Stomach (tissue), 9 donors: ENCODE measurements around the gene KIAA1586. TPM values are rescaled to one million over a fixed set of nuclear protein-coding genes. Genes with fewer than 3 reads are reported as not detected.

Experiments used
- DNase-seq, 2 donors: peaks; one replicate each; pipeline versions ENCODE4 v3.0.0 to v3.0.0-alpha.2; 2013 to 2019
- H3K27ac ChIP-seq, 5 donors: fragments of 200-600 bp in 4 of 5; sonication (generic) in 4 of 5; one replicate each; pipeline ENCODE4 v1.5.1; 2013 to 2019; ENCODE audit warnings: mild to moderate bottlenecking in 1 of 5, moderate library complexity in 1 of 5
- H3K27me3 ChIP-seq, 3 donors: fragments of 200-600 bp; sonication (generic); one replicate each; pipeline ENCODE4 v1.5.1; 2017 to 2019; ENCODE audit warnings: mixed run types in 1 of 3
- H3K36me3 ChIP-seq, 4 donors: fragments of 200-600 bp; sonication (generic); 1 replicate in 3 of 4; 2 replicates in 1 of 4; pipeline ENCODE4 v1.5.1; 2016 to 2019
- H3K4me1 ChIP-seq, 4 donors: fragments of 200-600 bp; sonication (generic); one replicate each; pipeline ENCODE4 v1.5.1; 2016 to 2019
- H3K4me3 ChIP-seq, 4 donors: fragments of 200-600 bp; sonication (generic) in 3 of 4; one replicate each; pipeline ENCODE4 v1.5.1; 2016 to 2019; ENCODE audit warnings: mild to moderate bottlenecking in 1 of 4
- H3K9me3 ChIP-seq, 4 donors: fragments of 200-600 bp; sonication (generic); one replicate each; pipeline ENCODE4 v1.5.1; 2016 to 2019
- EP300 ChIP-seq: sonication (generic); formaldehyde crosslinking; IDR thresholded peaks from one replicate; pipeline ENCODE4 v1.6.1; 2017; ENCODE audit warnings: antibody characterized with exemption
- POLR2A ChIP-seq, 4 donors: fragments of 450-650 bp; IDR thresholded peaks; one replicate each; pipeline ENCODE4 v1.6.1; 2016; ENCODE audit warnings: antibody characterized with exemption in 4 of 4, control low read depth in 2 of 4, mild to moderate bottlenecking in 1 of 4, moderate library complexity in 1 of 4
- POLR2AphosphoS5 ChIP-seq, 3 donors: sonication (generic); formaldehyde crosslinking; IDR thresholded peaks; one replicate each; pipeline ENCODE4 v1.6.1; 2016; ENCODE audit warnings: antibody characterized with exemption in 3 of 3
- WGBS, 5 donors: extraction: QIAGEN DNeasy Blood & Tissue Kit in 3 of 5; methylation state at CpG; one replicate each; pipeline versions ENCODE4 v1.1.5 to v1.1.7; 2013 to 2018; 5-methylcytosine and 5-hydroxymethylcytosine counted together
- intact Hi-C: fragments of 100-400 bp; cut with DNase I; formaldehyde crosslinking; loops from one replicate; pipeline ENCODE4 v1.15.1; 2023; ENCODE audit warnings: low total_unique reads
- polyA plus RNA-seq, 3 donors: library from polyadenylated mRNA; stranded (reverse); fragments of 200-250 nt; gene quantifications; one replicate each; pipeline ENCODE4 v1.2.3, GENCODE V29; 2013
- total RNA-seq, 5 donors: library from RNA; depleted of rRNA; stranded (reverse); fragments of >200 nt; gene quantifications; one replicate each; pipeline versions ENCODE4 v1.1.0 to v1.2.3, GENCODE V29; 2014 to 2016
- TF ChIP-seq, protein P1 (sequence below), 7 experiments: fragments of 450-650 bp in 4 of 7; fragments of 200-600 bp in 3 of 7; sonication (generic) in 3 of 7; IDR thresholded peaks; one replicate each; pipeline ENCODE4 v1.5.1; 2016 to 2019; ENCODE audit warnings: antibody characterized with exemption in 7 of 7, control low read depth in 2 of 7, mild to moderate bottlenecking in 1 of 7
- donor health status: healthy with polysubstance abuse.
- donor health status: Bipolar disorder and iron deficiency.
- donor health status: healthy.

The KIAA1586 gene
- total and polyA plus RNA-seq, 8 donors = 0.29 to 27.7 (median 4.2) TPM

DNA sequence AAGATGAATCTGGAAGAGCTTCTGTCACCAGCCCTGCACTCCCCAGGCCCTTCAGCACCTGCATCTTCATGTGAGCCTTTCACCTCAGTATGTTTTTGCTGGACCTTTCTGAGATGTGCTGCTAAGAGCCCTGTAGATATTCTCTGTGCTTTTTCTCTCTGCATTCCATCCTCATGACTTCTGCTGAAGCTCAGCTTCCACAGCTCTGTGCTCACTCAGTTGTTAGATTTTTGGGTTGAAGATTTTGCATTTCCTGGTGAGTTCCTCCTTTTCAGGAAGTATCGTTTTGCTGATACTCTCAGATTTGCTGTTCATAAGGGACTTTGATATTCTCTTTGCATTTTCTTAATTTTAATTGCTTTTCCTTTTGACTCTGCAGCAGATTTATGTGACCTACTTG is 18.3 kb downstream of the KIAA1586 start:
- Histone ChIP-seq H3K36me3 (peaks cover 3 to 47% (median 33%) of the 10 kb centered on the region in 4 donors), H3K4me3 (no peak overlapping the region), H3K27ac (no peak overlapping the region), H3K9me3 (no peaks in the 10 kb centered on the region), H3K4me1 (no peaks in the 10 kb centered on the region), H3K27me3 (no peaks in the 10 kb centered on the region)
- intact Hi-C loops = no loop called here
- DNase-seq = no peak
- WGBS, 5 donors = 74 to 88% (median 80%) methylated on average over 1 of the region's 1 CpG
- TF ChIP-seq EP300 = no peak

DNA sequence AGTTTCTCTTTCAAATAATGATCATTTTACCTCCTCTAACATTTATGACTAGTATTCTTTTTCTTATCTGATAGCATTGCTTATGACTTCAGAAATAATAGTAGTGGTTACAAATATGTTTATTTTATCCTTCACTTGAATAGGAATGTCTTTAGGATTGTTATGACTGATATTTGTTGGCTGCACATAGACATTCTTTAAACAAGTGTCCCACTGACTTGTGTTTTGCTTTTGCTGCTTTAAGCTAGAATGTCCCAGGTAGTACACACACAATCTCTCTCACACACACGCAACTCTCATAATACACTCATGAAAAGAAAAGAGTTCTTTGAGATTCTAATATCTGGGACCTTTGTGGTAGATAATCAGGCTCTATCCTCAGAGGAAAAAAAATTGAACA is 21.6 kb downstream of the KIAA1586 start:
- no peaks in the 10 kb centered on the region for H3K4me1 ChIP-seq
- TF ChIP-seq POLR2AphosphoS5 (IDR thresholded peaks at IDR 0.05) (no peak), POLR2A (IDR thresholded peaks at IDR 0.05) (no peak)
- TF ChIP-seq, protein P1, sequence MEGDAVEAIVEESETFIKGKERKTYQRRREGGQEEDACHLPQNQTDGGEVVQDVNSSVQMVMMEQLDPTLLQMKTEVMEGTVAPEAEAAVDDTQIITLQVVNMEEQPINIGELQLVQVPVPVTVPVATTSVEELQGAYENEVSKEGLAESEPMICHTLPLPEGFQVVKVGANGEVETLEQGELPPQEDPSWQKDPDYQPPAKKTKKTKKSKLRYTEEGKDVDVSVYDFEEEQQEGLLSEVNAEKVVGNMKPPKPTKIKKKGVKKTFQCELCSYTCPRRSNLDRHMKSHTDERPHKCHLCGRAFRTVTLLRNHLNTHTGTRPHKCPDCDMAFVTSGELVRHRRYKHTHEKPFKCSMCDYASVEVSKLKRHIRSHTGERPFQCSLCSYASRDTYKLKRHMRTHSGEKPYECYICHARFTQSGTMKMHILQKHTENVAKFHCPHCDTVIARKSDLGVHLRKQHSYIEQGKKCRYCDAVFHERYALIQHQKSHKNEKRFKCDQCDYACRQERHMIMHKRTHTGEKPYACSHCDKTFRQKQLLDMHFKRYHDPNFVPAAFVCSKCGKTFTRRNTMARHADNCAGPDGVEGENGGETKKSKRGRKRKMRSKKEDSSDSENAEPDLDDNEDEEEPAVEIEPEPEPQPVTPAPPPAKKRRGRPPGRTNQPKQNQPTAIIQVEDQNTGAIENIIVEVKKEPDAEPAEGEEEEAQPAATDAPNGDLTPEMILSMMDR (IDR thresholded peaks at IDR 0.05) = no peak
- 94 to 100% (median 97%) methylated on average over 1 of the region's 1 CpG for WGBS, 5 donors
- H3K27me3 ChIP-seq = no peaks in the 10 kb centered on the region
- intact Hi-C loops = no loop called here
- peaks cover 3 to 20% (median 16%) of the 10 kb centered on the region in 4 donors for H3K36me3 ChIP-seq
- H3K27ac ChIP-seq = no peak overlapping the region
- DNase-seq = no peak
- H3K4me3 ChIP-seq = no peak overlapping the region
- H3K9me3 ChIP-seq = no peaks in the 10 kb centered on the region

DNA sequence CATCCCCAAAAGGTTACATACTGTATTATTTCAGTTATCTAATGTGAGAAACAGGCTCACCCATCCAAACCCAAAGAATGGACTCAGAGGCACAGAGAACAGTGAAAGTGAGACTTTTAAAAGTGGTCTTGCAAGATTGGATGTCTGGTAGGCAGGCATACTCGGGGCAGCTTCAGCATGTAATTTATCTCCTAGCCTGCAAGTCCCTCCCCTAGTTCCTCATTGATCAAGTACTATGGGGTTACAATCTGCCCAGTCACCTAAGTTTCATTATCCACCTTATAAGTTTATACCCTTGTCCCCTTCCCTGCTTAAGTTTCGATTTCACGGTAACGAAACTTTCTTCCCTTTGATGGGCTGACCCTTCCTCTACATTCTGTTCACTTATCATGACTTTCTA is 22.7 kb downstream of the KIAA1586 start:
- H3K27ac ChIP-seq = no peak overlapping the region
- H3K4me3 ChIP-seq = no peak overlapping the region
- intact Hi-C loops = no loop called here
- peaks cover 0 to 24% (median 10%) of the 10 kb centered on the region in 4 donors for H3K36me3 ChIP-seq
- WGBS, 5 donors = 80 to 91% (median 88%) methylated on average over 4 of the region's 4 CpGs
- H3K4me1 ChIP-seq = no peaks in the 10 kb centered on the region
- no peak for DNase-seq
- no peaks in the 10 kb centered on the region for H3K27me3 ChIP-seq
- H3K9me3 ChIP-seq = no peaks in the 10 kb centered on the region
- TF ChIP-seq, protein P1 (IDR thresholded peaks at IDR 0.05) = no peak
- TF ChIP-seq POLR2A (IDR thresholded peaks at IDR 0.05) (no peak), EP300 (no peak), POLR2AphosphoS5 (IDR thresholded peaks at IDR 0.05) (no peak)

DNA sequence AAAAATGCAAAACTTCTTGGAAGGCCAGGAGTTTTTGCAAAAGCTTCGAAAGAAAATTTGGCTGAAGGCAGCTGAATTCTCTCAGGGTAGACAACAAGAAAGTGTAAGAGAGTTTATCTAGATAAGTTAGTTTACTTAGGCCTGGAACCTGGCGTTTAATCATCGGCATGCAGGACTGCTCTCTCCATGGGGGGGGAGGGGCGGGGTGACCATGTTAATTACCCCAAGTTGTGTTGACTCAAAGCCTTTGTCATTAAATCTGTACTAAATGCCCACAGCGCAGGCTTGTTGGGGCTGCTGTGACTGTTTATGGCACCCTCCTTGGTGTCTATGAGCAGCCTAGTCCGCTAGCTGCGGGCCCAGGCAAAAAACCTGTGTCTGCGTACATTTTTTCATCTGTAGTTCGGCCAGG is 23.4 kb downstream of the KIAA1586 start:
- H3K9me3 ChIP-seq = no peaks in the 10 kb centered on the region
- DNase-seq = no peak
- no peak overlapping the region for H3K27ac ChIP-seq
- no peaks in the 10 kb centered on the region for H3K4me1 ChIP-seq
- intact Hi-C loops = no loop called here
- no peaks in the 10 kb centered on the region for H3K27me3 ChIP-seq
- whole genome bisulfite sequencing, 5 donors = 74 to 83% (median 79%) methylated on average over 9 of the region's 9 CpGs
- peaks cover 0 to 20% (median 6%) of the 10 kb centered on the region in 4 donors for H3K36me3 ChIP-seq
- TF ChIP-seq EP300 (no peak), POLR2AphosphoS5 (IDR thresholded peaks at IDR 0.05) (no peak)
- TF ChIP-seq, protein P1 (IDR thresholded peaks at IDR 0.05) = no peak
- H3K4me3 ChIP-seq = no peak overlapping the region

DNA sequence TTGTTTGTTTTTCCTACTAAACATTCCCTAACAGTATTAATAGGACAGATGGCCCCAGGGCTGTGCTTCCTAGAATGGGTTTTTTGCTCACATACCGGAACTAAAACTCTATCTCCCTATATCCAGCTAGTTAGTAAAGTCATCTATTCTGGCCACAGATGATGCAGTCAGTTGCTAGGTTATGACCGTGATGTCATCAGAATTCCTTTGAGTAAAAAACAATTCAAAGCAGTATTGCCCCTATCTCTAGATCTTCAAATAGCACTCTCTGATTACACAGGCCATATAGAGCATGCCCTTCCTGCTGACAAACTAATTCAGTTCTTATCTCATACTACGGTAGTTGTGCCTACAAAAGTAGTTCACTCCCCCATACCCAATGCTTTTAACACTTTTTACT is 25.6 kb downstream of the KIAA1586 start:
- Histone ChIP-seq H3K4me3 (no peak overlapping the region), H3K36me3 (peaks cover 0 to 12% (median 0%) of the 10 kb centered on the region in 4 donors), H3K4me1 (no peaks in the 10 kb centered on the region), H3K27ac (no peak overlapping the region), H3K27me3 (no peaks in the 10 kb centered on the region), H3K9me3 (no peaks in the 10 kb centered on the region)
- no peak for DNase-seq
- WGBS, 5 donors = 66 to 85% (median 75%) methylated on average over 3 of the region's 3 CpGs
- TF ChIP-seq, protein P1 (IDR thresholded peaks at IDR 0.05) = no peak
- TF ChIP-seq EP300 (no peak), POLR2AphosphoS5 (IDR thresholded peaks at IDR 0.05) (no peak), POLR2A (IDR thresholded peaks at IDR 0.05) (no peak)
- intact Hi-C loops = no loop called here
